HS-5 (cell line): ENCODE results near the gene FAM83D.

Experiments
- DNase-seq: peaks from one replicate; pipeline ENCODE4 v3.0.0-alpha.2; 2012; ENCODE audit warnings: low read depth

FAM83D gene

GRCh38 chr20:38895098-38895949, 30.9 kb upstream of the FAM83D start:
- DNase-seq: no peak

- no peak for DNase-seq
Observed at GRCh38 chr20:38896009-38896594, 30.1 kb upstream of the FAM83D start.

- no peak for DNase-seq
Observed at GRCh38 chr20:38897267-38897666, 28.9 kb upstream of the FAM83D start.

DNA sequence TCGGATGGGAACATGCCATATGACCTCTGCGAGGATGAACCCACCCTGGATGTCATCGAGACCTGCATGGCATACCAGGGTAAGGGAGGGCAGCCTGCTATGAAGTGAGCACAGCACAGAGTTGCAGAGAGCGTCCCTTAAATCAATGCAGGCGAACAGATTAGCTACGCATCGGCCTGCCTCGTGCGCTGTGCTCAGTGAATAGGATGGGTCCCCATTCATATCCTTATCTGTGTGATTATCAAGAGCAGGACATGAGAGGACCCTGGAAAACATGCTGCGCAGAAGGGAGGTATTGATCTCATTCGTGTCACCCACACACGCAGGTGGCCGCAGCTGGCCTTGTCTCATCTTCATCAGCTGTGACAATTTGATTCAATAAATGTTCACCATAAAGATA, 25.6 kb upstream of the FAM83D start:
- DNase-seq: no peak

DNA sequence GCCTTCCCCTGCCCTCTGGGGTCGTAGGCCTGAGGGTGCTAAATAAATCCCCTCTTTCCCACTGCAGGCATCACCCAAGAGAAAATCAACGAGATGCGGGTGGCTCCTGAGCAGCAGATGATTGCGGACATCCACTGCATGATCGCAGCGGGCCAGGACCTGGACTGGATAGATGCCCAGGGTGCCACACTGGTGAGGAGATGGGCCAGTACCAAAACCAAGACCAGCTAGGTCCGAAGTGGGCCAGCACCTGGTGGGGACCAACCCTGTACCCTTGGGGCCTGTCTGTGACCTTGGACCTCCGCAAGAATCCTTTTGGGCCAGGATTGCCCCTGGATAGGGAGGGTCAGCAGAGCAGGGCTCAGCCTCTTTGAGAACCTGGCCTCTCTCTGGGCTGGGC, 23.6 kb upstream of the FAM83D start:
- no peak for DNase-seq

DNA sequence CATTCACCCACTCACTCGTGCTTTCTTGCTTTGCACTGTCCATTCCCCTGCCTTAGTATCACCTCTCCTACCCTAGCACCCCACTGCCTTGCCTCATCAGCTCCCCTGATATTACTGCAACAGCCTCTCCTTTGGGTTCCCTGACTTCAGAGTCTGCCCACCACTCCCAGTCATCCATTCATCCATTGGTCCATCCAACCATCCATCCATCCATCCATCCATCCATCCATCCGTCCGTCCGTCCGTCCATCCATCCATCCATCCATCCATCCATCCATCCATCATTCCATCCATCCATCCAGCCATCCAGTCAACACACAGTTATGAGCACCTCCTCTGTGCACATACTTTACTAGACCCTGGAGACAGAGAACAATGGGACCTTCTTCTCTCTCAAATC, 22.9 kb upstream of the FAM83D start:
- no peak for DNase-seq

- no peak for DNase-seq
Observed at GRCh38 chr20:38905375-38905774, 20.8 kb upstream of the FAM83D start.

- DNase-seq: no peak
Observed at GRCh38 chr20:38907918-38908677, 18.1 kb upstream of the FAM83D start.

DNA sequence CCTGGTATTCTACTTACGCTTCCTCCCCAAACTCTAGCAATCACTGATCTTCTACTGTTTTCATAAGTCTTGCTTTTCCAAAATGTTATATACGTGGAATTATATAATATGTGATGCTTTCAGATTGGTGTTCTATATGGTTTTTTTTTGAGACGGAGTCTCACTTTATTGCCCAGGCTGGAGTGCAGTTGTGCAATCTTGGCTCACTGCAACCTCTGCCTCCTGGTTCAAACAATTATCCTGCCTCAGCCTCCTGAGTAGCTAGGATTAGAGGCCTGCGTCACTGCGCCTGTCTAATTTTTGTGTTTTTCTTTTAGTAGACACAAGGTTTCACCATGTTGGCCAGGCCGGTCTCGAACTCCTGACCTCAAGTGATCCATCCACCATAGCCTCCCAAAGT, 10.9 kb upstream of the FAM83D start:
- DNase-seq: no peak

DNA sequence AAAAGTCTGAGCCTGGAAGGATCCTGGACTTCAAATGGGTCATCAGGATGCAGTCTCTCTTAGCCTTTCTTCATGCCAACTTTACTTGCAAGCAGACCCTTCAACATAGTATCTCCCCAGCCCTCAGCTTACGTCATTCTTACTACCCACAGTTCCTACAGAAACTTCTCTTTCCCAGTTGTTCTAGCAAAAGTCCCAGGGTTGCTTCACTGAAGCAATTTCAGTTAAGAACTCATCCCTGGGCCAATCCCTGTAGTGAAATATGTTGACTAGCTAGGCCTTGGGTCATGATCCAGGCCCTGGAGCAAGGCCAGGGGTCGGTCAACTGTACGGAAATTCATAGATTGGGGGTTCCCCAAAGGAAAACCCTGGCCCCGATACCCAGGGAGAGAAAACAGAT, 8.6 kb upstream of the FAM83D start:
- no peak for DNase-seq

DNA sequence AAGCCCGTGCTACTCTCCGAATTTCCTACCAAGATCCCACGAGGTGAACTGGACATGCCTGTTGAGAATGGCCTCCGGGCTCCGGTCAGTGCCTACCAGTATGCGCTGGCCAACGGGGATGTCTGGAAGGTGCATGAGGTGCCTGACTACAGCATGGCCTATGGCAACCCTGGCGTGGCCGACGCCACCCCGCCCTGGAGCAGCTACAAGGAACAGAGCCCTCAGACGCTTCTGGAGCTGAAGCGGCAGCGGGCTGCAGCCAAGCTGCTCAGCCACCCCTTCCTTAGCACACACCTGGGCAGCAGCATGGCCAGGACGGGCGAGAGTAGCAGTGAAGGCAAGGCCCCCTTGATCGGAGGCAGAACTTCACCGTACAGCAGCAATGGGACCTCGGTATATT, 8.0 kb upstream of the FAM83D start:
- no peak for DNase-seq

GRCh38 chr20:38919683-38920082, 6.5 kb upstream of the FAM83D start:
- no peak for DNase-seq

DNA sequence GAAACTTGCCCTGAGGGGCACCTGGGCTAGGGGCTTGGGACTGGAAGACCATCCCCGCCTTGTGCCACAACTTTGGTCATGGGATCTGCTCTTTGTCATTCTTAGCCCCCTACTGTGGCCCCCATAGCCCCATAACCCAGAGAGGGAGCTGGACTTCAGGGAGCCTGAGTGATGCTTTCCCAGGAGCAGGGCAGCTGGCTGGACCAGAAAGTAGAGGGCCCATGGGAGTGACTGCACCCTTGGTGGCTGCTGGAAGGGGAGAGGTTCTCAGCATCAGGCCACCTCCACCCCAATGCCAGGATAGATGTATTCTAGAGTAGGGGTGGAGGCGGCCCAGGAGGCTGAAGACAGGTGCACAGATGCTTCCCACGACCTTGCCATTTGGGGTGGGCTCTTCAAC, 5.8 kb upstream of the FAM83D start:
- DNase-seq: no peak

GRCh38 chr20:38920851-38921250, 5.4 kb upstream of the FAM83D start:
- no peak for DNase-seq

- DNase-seq: no peak
Observed at GRCh38 chr20:38924718-38925117, 1.5 kb upstream of the FAM83D start.

DNA sequence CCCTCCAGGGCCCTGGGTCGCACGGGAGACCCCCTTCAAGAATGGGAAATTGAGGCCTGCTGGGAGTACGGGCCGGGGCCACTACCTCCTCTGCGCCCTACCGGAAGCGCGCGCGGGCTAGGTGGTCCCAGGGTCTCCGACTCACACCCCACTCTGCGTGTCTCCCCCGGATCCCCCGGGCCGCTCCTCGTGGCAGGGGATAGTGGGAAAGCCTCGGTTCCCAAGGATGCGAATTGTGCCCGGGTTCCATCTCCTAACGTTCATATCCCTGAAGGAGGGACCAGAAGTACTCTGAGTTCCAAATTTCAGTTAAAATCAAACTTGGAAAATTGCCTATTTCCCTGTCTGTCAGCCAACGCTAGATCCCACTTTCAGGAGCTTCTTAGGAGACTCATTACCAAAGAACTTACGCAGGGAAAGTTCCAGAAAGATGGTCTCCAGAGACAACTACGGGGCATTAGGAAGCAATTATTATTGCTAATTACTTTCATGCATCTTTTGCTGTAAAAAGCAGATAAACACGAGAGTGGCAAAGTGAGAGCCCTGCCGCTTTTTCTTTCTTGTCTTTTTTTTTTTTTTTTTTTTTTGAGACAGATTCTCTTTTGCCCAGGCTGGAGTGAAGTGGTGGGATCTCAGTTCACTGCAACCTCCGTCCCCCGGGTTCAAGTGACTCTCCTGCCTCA, 858 bp downstream of the FAM83D start:
- DNase-seq: no peak

GRCh38 chr20:38927902-38928578, 1.8 kb downstream of the FAM83D start:
- DNase-seq: no peak

GRCh38 chr20:38930242-38930569, 4.0 kb downstream of the FAM83D start:
- no peak for DNase-seq

DNA sequence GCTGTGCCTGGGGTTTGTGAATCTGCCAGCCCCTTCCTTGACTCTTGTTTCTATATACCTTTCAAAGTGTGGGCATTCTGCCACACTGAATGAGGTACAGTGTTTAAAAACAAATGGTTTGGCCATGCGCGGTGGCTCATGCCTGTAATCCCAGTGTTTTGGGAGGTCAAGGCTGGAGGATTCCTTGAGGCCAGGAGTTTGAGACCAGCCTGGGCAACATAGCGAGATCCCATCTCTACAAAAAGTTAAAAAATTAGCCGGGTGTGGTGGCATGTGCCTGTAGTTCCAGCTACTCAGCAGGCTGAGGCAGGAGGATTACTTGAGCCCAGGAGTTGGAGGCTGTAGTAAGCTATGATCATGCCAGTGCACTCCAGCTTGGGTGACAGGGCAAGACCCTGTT, 5.8 kb downstream of the FAM83D start:
- DNase-seq: no peak

DNA sequence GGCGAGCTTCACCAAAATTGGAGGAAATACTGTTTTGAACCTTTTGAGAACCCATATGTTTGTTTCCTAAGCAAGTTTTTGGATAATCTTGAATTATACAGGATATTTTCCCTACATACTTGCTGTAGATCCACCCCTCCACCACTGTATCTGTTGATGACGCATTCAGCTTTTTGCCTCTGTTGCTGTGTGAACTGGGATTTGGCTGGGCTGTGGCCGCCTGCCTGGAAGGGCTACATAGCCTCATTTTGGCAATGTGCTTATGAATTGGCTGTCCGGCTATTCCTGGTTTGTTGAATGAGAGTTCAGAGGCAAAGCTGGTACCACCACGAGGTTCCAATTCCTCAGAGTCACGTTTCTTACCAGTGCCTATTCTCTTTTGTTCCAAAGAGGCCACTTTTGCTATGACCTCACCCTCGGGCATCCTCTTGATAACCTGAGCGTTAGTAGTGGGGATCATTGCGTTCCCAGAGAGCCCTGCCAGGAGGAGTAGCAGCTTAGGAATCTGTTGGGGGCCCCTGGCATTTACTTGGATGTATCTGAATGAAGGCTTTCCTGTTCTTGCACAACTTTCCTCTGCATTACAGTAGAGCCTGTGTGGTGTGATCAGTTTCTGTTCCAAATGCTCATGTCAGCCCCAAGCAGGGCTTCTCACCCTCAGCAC, 6.4 kb downstream of the FAM83D start:
- peak; percentile 59 for DNase-seq

GRCh38 chr20:38934530-38934929, 8.3 kb downstream of the FAM83D start:
- DNase-seq: no peak

GRCh38 chr20:38935285-38935684, 9.1 kb downstream of the FAM83D start:
- DNase-seq: no peak
